Left kidney (tissue), 2 donors: ENCODE data around the gene CORO7. TPM values are rescaled to one million over a fixed set of nuclear protein-coding genes. Genes with fewer than 3 reads are reported as not detected.

Experiments used
- DNase-seq: peaks from one replicate; pipeline ENCODE4 v3.0.0-alpha.2; 2013
- polyA plus RNA-seq: library from polyadenylated mRNA; unstranded; fragments of 120-200 nt; gene quantifications from one replicate; pipeline ENCODE4 v1.2.1, GENCODE V29; 2013; ENCODE audit not compliant: insufficient read length

The CORO7 gene
- polyA plus RNA-seq, 1 donor, result 20.3 TPM

- no peak for DNase-seq
Measured at GRCh38 chr16:4322121-4323052, 94.0 kb downstream of the CORO7 start.

DNA sequence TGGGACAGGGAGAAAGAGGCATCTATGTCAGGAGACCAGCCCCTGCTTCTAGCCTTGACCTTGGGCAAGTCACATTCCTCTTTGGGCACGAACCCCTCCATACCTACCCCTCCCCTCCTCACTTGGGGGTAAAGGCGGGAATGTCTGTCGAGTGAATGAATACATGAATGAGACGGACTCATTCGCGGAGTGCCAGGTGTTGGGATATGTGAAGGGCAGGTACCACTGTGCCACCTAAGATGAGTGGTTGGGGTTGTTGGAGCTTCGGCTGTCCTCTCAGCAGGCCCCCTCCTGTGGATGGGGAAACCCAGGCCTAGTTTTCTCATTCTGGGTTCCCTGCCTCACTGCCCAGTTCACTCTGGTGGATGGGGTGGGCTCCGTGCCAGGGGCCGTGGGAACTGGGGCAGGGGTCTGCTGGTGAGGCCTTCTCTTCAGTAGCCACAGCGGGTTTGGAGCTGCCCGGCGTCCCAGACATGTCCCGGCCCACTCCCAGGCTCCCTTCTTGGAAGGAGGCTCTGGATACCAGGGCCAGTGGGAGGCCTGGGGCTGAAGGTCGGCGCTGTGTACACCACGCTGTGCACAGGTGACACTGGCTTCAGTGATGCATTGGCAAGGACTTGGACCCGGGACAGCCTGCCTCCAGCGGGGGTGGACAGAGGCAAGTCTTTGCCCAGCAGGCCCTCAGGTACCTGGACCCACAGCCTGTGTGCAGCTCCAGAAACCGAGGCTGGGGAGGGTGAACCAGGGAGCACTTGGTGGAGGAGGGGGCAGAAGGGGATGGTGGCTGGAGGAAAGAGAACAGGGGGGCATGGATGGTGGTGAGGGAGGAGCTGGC lies 94.9 kb downstream of the CORO7 start:
- no peak for DNase-seq

GRCh38 chr16:4320571-4321137 lies 95.7 kb downstream of the CORO7 start:
- no peak for DNase-seq

GRCh38 chr16:4319454-4320421 lies 96.7 kb downstream of the CORO7 start:
- no peak for DNase-seq

GRCh38 chr16:4318967-4319366 lies 97.4 kb downstream of the CORO7 start:
- no peak for DNase-seq

DNA sequence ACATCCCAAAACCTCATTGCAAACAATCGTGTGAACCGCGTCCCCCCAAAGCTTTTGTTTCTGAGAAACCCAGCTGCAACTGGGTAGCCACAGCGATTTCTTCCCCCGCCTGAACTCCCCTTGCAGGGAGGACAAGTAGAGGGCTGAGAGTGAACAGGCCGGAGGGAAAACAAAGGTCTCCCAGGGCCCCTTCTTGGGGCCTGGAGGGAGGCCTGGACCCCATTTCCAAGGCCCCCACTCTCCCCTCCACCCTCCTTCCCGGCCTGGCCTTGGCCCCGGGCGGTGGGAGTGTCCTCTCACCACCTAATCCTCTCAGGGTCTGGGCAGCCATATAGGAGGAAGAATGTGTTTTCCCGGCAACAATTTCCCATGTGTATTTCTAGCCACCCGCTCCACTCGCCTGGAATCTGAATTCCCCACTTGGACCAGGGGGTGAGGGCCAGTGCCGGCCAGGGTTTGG lies 97.9 kb downstream of the CORO7 start:
- DNase-seq, result no peak

GRCh38 chr16:4317532-4318450 lies 98.6 kb downstream of the CORO7 start:
- DNase-seq, result no peak

DNA sequence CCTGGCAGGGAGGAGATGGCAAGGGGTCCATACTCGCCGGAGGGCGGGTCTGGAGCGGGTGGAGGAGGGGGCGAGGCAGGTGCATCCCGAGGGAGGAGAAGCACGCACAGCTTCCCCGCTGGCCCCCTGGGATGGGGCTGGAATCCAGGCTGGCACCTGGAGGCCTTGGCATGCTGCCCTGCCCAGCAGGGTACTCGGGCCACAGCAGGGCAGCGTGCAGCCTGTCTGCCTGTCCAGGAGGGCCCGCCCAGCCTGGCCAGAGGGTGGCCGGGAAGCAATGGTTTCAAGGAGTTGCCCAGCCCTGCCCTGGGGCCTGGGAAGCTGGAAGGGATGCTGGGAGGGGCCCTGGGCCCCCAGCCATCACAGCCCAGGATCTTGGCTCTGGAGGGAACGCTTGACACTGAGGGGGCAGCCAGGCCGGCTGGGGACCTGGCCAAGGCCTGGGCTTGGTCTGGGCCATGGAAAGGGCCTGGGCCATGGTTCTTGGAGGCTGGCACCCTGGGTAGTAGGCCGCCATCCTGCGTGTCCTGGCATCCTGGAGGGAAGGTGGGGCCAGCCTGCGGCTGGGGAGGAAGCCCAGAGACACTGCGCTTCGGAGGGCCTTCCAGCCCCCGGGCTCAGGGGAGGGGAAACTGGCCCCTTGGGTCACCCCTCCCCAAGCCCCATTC lies 99.4 kb downstream of the CORO7 start:
- DNase-seq, result no peak

DNA sequence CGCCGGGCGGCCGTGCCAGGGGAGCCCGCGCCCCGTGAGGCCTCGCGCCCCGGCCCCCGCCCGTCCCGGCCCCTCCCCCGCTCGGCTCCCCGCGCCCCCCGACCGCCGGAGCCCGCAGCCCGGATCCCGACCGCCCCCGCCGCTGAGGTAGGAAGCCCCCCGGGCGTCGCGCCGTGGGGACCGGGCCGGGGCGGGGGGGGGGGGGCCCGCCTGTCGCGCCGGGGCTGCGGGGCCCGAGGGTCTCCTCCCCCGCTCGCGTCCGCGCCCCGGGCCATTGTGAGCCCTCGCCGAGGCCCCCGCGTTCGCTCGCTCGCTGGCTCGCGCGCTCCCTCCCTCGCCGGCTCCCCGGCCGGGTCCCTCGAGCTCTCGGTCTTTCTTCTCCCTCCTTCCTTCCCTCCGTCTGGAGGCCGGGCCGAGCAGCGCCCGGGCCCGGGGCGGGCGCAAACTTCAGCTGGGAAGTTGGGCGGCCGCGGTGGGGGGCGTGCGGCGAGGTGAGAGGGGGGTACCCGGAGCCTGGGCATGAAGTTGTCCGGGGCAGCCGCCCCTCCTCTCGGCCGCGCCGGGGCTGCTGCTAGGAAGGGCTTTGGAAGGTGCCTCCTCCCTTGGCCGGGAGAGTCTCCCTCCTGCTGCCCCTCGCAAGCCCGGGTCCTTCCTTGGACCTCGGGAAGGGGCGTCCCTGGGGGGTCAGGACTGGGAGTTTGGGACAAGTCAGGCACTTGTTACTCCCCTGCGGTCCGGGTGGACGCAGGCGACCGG lies 100.1 kb downstream of the CORO7 start:
- DNase-seq, result no peak

DNA sequence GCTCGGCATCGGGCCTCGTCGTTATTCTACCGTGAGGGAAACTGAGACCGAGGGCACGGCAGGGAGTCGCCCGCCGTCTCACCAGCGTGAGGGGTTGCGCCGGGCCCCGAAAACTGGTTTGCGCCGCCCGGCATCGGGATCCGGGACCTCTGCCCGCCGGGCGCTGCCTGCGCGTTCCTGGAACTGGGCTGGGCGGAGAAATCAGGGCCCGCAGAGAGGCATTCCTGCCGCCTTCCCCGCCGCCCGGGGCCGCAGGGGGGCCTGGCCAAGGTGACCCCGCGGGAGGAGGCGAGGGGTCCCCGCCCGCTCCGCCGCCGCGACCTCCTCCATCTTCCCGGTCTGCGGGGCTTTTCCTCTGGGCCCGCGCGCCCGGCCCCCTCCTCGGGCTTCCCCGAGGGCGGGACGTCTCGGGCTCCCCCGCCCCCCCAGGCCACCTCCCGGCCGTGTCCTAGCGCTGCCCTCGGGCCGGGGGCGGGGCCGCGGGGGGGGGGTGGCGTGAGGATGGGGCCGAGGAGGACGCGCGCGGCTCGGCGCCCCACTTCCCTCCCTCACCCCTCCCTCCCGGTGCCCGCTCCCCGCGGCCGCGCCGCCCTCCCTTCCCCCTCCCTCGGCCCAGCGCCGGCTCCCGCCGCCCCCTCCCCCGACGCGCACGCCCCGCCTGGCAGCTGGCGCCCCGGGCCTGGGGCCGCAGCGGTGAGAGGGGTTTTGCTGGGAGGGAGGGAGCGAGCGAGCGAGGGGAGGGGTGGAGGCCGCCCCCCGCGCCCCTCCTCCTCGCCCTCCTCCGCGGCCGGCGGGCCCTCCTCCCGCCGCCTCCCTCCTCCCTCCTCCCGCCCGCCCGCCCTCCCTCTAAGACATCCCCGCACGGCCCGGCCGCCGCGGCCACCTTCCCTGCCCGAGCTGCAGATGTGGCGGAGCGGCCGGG lies 100.9 kb downstream of the CORO7 start, which contains the start of gene GLIS2:
TSS of gene GLIS2 (plus strand) at position 882 of the 922 bp plus-strand sequence. CDS start 16,214 bp downstream, outside the sequence.
- peak; percentile 86 for DNase-seq

GRCh38 chr16:4314532-4315185 lies 101.7 kb downstream of the CORO7 start:
- no peak for DNase-seq

- no peak for DNase-seq
Measured at GRCh38 chr16:4313563-4314531, 102.5 kb downstream of the CORO7 start.

GRCh38 chr16:4309833-4310266 lies 106.5 kb downstream of the CORO7 start:
- no peak for DNase-seq

DNA sequence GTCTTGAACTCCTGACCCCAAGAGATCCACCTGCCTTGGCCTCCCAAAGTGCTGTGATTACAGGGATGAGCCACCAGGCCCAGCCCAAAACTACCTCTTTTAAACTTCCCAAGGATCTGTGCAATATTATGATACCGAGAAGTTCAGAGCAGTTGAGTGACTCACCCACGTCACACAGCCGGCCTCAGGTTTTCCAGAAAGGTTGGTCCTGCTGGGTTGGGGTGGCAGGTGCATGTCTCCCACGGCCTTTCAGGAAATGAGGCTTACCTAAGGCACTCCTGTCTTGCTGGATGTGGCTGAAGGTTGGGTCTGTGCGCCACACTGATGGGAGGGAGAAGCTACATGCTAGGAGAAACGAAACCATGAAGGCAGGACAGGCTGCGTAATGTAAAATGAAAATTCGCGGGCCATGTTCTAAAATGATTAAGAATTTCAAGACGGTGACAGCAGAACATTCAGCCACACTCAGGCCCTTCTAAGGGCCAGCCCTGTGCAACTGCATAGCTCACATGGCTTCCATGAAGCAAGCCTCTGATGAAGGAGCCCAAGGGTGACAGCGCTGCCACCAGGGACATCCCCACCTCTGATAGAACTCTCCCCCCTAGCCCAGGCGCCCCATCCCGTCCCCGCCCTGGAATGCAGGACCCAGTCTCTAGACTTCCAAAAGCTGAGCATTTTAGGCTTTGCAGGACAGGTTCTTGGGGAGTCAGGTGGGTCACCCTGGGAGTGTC lies 107.1 kb downstream of the CORO7 start:
- DNase-seq, result no peak
